HCT116 (cell line): ENCODE results near the gene MAP2K3. TPM values are rescaled to one million over a fixed set of nuclear protein-coding genes. Genes with fewer than 3 reads are reported as not detected.

Experiments
- ATAC-seq: fragments of 200-7000 bp; cut with Tn5 transposase; 2 replicates; pipeline ENCODE4 v1.9.1; 2020; ENCODE audit warnings: mild to moderate bottlenecking, moderate library complexity
- BruUV-seq: library from RNA; stranded (reverse); fragments of 400-500 nt; replicated peaks from 2 replicates; lab custom pipeline; 2021; lab: Mats Ljungman, UMichigan
- CTCF ChIA-PET: fragments of 300-600 bp; sonication (Branson Sonifier 250); formaldehyde crosslinking; loops from one replicate; lab custom pipeline; 2021; ENCODE audit warnings: antibody characterized with exemption; lab: Charles Lee
- POLR2A ChIA-PET: fragments of 300-600, 350-600 bp; sonication (Branson Sonifier 250); formaldehyde crosslinking; loops from one replicate; lab custom pipeline; 2021; ENCODE audit warnings: antibody characterized with exemption; lab: Charles Lee
- RAD21 ChIA-PET, 2 experiments: fragments of 300-600 bp; sonication (Branson Sonifier 250); formaldehyde crosslinking; loops; one replicate each; lab custom pipeline; 2023; ENCODE audit warnings: low total read pairs in 2 of 2; ENCODE audit not compliant: uncharacterized antibody in 2 of 2, unreplicated experiment in 2 of 2, low non-redundant PET in 1 of 2; lab: Charles Lee
- DNase-seq: peaks from one replicate; pipeline ENCODE4 v3.0.0-alpha.2; 2010; ENCODE audit warnings: low read depth, low spot score
- H2AFZ ChIP-seq: fragments of 200-600 bp; shearing (Covaris generic), sonication (generic); 2 replicates; pipeline ENCODE4 v1.6.1; 2017; ENCODE audit warnings: low read depth, mixed run types, mixed read lengths, antibody characterized with exemption, low read length; ENCODE audit not compliant: poor library complexity, severe bottlenecking
- H3K27ac ChIP-seq: 2 replicates; pipeline ENCODE4 v1.5.1; 2012; ENCODE audit warnings: low read depth, low read length
- H3K27me3 ChIP-seq: fragments of 200-600 bp; sonication (generic); 2 replicates; pipeline ENCODE4 v1.6.1; 2016; ENCODE audit warnings: mixed run types, low read length, mixed read lengths; ENCODE audit not compliant: insufficient read depth
- H3K36me3 ChIP-seq, 2 experiments: fragments of 200-500 bp in 1 of 2; fragments of 200-600 bp in 1 of 2; sonication (Bioruptor generic) in 1 of 2; sonication (generic) in 1 of 2; 2 replicates each; pipeline versions ENCODE4 v1.5.1 to v1.6.1; 2014 to 2016; ENCODE audit warnings: low read length in 2 of 2, inconsistent platforms in 1 of 2, mixed read lengths in 1 of 2, mixed run types in 1 of 2; ENCODE audit not compliant: insufficient read depth in 2 of 2, control insufficient read depth in 1 of 2
- H3K4me1 ChIP-seq, 2 experiments: fragments of 200-600 bp in 1 of 2; sonication (generic) in 1 of 2; 2 replicates each; pipeline versions ENCODE4 v1.5.1 to v1.6.1; 2012 to 2017; ENCODE audit warnings: low read length in 2 of 2, inconsistent platforms in 1 of 2, mild to moderate bottlenecking in 1 of 2, mixed read lengths in 1 of 2, mixed run types in 1 of 2, moderate library complexity in 1 of 2; ENCODE audit not compliant: insufficient read depth in 2 of 2, control insufficient read depth in 1 of 2
- H3K4me2 ChIP-seq: fragments of 200-600 bp; sonication (generic); 2 replicates; pipeline ENCODE4 v1.6.1; 2017; ENCODE audit warnings: mixed run types, low read length, mixed read lengths
- H3K4me3 ChIP-seq, 2 experiments: fragments of 200-600 bp in 1 of 2; sonication (generic) in 1 of 2; replicated peaks in 1 of 2; 2 replicates each; pipeline ENCODE4 v1.5.1; 2011 to 2016; ENCODE audit warnings: low read length in 2 of 2, control low read depth in 1 of 2, low read depth in 1 of 2, mild to moderate bottlenecking in 1 of 2, mixed read lengths in 1 of 2, mixed run types in 1 of 2
- H3K79me2 ChIP-seq: fragments of 200-600 bp; sonication (generic); 2 replicates; pipeline ENCODE4 v1.6.1; 2017; ENCODE audit warnings: mild to moderate bottlenecking, mixed run types, low read length, moderate library complexity, mixed read lengths; ENCODE audit not compliant: insufficient read depth
- H3K9ac ChIP-seq: fragments of 200-600 bp; sonication (generic); 2 replicates; pipeline ENCODE4 v1.6.1; 2016; ENCODE audit warnings: low read length, mixed read lengths
- H3K9me2 ChIP-seq: fragments of 200-600 bp; sonication (generic), shearing (Covaris generic); 2 replicates; pipeline ENCODE4 v1.6.1; 2017; ENCODE audit warnings: mixed run types, mild to moderate bottlenecking, moderate library complexity; ENCODE audit not compliant: insufficient read depth
- H3K9me3 ChIP-seq, 2 experiments: fragments of 200-500 bp in 1 of 2; fragments of 200-600 bp in 1 of 2; sonication (Bioruptor generic) in 1 of 2; sonication (generic) in 1 of 2; 2 replicates each; pipeline ENCODE4 v1.6.1; 2014 to 2017; ENCODE audit warnings: low read length in 2 of 2, mixed read lengths in 2 of 2, inconsistent platforms in 1 of 2, low read depth in 1 of 2, mild to moderate bottlenecking in 1 of 2, mixed run types in 1 of 2, moderate library complexity in 1 of 2; ENCODE audit not compliant: control insufficient read depth in 1 of 2, insufficient read depth in 1 of 2
- H4K20me1 ChIP-seq: fragments of 200-600 bp; sonication (generic), shearing (Covaris generic); 2 replicates; pipeline ENCODE4 v1.6.1; 2017; ENCODE audit warnings: mixed run types, mild to moderate bottlenecking, moderate library complexity; ENCODE audit not compliant: insufficient read depth
- ATF3 ChIP-seq: IDR thresholded peaks from 2 replicates; pipeline ENCODE4 v1.6.1; 2012
- CBX3 ChIP-seq: IDR thresholded peaks from 2 replicates; pipeline ENCODE4 v1.6.1; 2012; ENCODE audit warnings: low read depth
- CTCF ChIP-seq, 3 experiments: fragments of 200-600 bp in 1 of 3; sonication (generic) in 1 of 3; IDR thresholded peaks in 2 of 3; conservative IDR thresholded peaks in 1 of 3; 2 replicates each; pipeline ENCODE4 v1.5.1; 2012 to 2017; ENCODE audit warnings: low read depth in 2 of 3, low read length in 2 of 3, antibody characterized with exemption in 1 of 3, borderline replicate concordance in 1 of 3, control low read depth in 1 of 3, mild to moderate bottlenecking in 1 of 3, mixed read lengths in 1 of 3, mixed run types in 1 of 3, moderate library complexity in 1 of 3; ENCODE audit not compliant: insufficient read depth in 1 of 3
- ELF1 ChIP-seq: IDR thresholded peaks from 2 replicates; pipeline ENCODE4 v1.6.1; 2012; ENCODE audit warnings: low read depth, borderline replicate concordance
- EZH2 ChIP-seq: fragments of 200-600 bp; sonication (generic); IDR thresholded peaks from 2 replicates; pipeline ENCODE4 v1.6.1; 2017; ENCODE audit warnings: antibody characterized with exemption, mixed run types
- EZH2phosphoT487 ChIP-seq: fragments of 200-600 bp; IDR thresholded peaks from 2 replicates; pipeline ENCODE4 v1.6.1; 2018; ENCODE audit warnings: antibody characterized with exemption, borderline replicate concordance
- FOSL1 ChIP-seq: IDR thresholded peaks from 2 replicates; pipeline ENCODE4 v1.6.1; 2012; ENCODE audit warnings: low read depth
- POLR2A ChIP-seq: IDR thresholded peaks from 2 replicates; pipeline ENCODE4 v1.7.0; 2011; ENCODE audit warnings: borderline replicate concordance; ENCODE audit not compliant: insufficient read depth, insufficient read length; ENCODE audit errors: extremely low read depth
- POLR2AphosphoS5 ChIP-seq: IDR thresholded peaks from 2 replicates; pipeline ENCODE4 v1.6.1; 2011; ENCODE audit warnings: mild to moderate bottlenecking, low read depth, low read length, moderate library complexity
- SIN3A ChIP-seq: IDR thresholded peaks from 2 replicates; pipeline ENCODE4 v1.6.1; 2012; ENCODE audit warnings: low read depth
- SP1 ChIP-seq: IDR thresholded peaks from 2 replicates; pipeline ENCODE4 v1.6.1; 2012; ENCODE audit warnings: low read depth
- YY1 ChIP-seq: IDR thresholded peaks from 2 replicates; pipeline ENCODE4 v1.6.1; 2011; ENCODE audit warnings: low read length, low read depth, moderate library complexity, mild to moderate bottlenecking; ENCODE audit not compliant: insufficient replicate concordance; ENCODE audit errors: extremely low read depth
- ZBTB33 ChIP-seq: IDR thresholded peaks from 2 replicates; pipeline ENCODE4 v1.6.1; 2011; ENCODE audit warnings: mild to moderate bottlenecking, low read length, moderate library complexity; ENCODE audit not compliant: insufficient replicate concordance; ENCODE audit errors: extremely low read depth
- ZFX ChIP-seq: fragments of 450-650 bp; IDR thresholded peaks from 2 replicates; pipeline ENCODE4 v1.6.1; 2017
- ZNF274 ChIP-seq: fragments of 200-500 bp; sonication (Bioruptor generic); IDR thresholded peaks from 2 replicates; pipeline ENCODE4 v1.6.1; 2014; ENCODE audit warnings: mild to moderate bottlenecking, low read depth, low read length, inconsistent platforms
- intact Hi-C: fragments of 100-400 bp; cut with micrococcal nuclease; formaldehyde crosslinking; loops from 2 replicates; pipeline ENCODE4 v1.10.0; 2022
- total RNA-seq: library from RNA; stranded (reverse); gene quantifications from one replicate; pipeline ENCODE4 v1.2.1, GENCODE V29; 2021; ENCODE audit not compliant: unreplicated experiment

Gene MAP2K3
- total RNA-seq, 1 experiment from 2014 or later = 96.7 TPM

- no peaks in the 10 kb centered on the region for H4K20me1 ChIP-seq
- no peaks in the 10 kb centered on the region for H3K9me2 ChIP-seq
- intact Hi-C loops = no loop called here
- H3K9ac ChIP-seq = no peak overlapping the region
- POLR2A ChIA-PET = no interaction called here
- H2AFZ ChIP-seq = no peak overlapping the region
- RAD21 ChIA-PET = no interaction called here
- no peak overlapping the region for H3K4me2 ChIP-seq
- BruUV-seq = no TSS peak
- H3K9me3 ChIP-seq = no peaks in the 10 kb centered on the region
- H3K4me1 ChIP-seq = no peaks in the 10 kb centered on the region
- H3K27ac ChIP-seq = no peak overlapping the region
- CTCF ChIA-PET = no interaction called here
- H3K27me3 ChIP-seq = no peaks in the 10 kb centered on the region
- ATAC-seq = no peak
- no peak overlapping the region for H3K4me3 ChIP-seq
- DNase-seq = no peak
- no peaks in the 10 kb centered on the region for H3K79me2 ChIP-seq
- no peaks in the 10 kb centered on the region for H3K36me3 ChIP-seq
- no peak for TF ChIP-seq CBX3
- TF ChIP-seq ATF3 = no peak
- TF ChIP-seq SP1 = no peak
- no peak for TF ChIP-seq POLR2A
- TF ChIP-seq POLR2AphosphoS5 = no peak
- no peak for TF ChIP-seq ELF1
- TF ChIP-seq ZNF274 = no peak
- no peak for TF ChIP-seq ZBTB33
- TF ChIP-seq CTCF (IDR thresholded peaks at IDR 0.05 in 2 of 3, conservative IDR thresholded peaks at IDR 0.05 in 1 of 3; ENCODE audit: borderline replicate concordance in 1 of 3, insufficient read depth in 1 of 3, low read depth in 2 of 3, low read length in 2 of 3) = no peak
- no peak for TF ChIP-seq FOSL1
- TF ChIP-seq YY1 = no peak
- no peak for TF ChIP-seq EZH2
- TF ChIP-seq EZH2phosphoT487 = no peak
- no peak for TF ChIP-seq ZFX
- TF ChIP-seq SIN3A = no peak
Observed at GRCh38 chr17:21242026-21242697, 42.3 kb upstream of the MAP2K3 start.
